HG03432 (cell line): ENCODE results near the gene CAST.

Source experiments
- ATAC-seq: cut with Tn5 transposase; IDR thresholded peaks from one replicate; pipeline ENCODE4 v1.9.1; 2021; ENCODE audit warnings: mild to moderate bottlenecking, moderate library complexity; ENCODE audit not compliant: unreplicated experiment

CAST gene

GRCh38 chr5:96816411-96816939 lies 154.3 kb downstream of the CAST start:
- peak; percentile 94 for ATAC-seq

- ATAC-seq, result peak; percentile 39
These were observed 154.8 kb downstream of the CAST start for GRCh38 chr5:96816991-96817390.

- no peak for ATAC-seq
These were observed 155.3 kb downstream of the CAST start for GRCh38 chr5:96817506-96817905.

GRCh38 chr5:96818125-96818788 lies 156.1 kb downstream of the CAST start:
- ATAC-seq, result no peak

- no peak for ATAC-seq
These were observed 157.6 kb downstream of the CAST start for GRCh38 chr5:96819806-96820205.

GRCh38 chr5:96821260-96821916 lies 159.2 kb downstream of the CAST start:
- ATAC-seq, result no peak

- no peak for ATAC-seq
These were observed 160.7 kb downstream of the CAST start for GRCh38 chr5:96822686-96823459.

GRCh38 chr5:96823900-96824380 lies 161.8 kb downstream of the CAST start:
- ATAC-seq, result peak; percentile 95
